Measurements from ENCODE around the gene TMEM178A.

TMEM178A gene

GRCh38 chr2:39743269-39743776 lies 77.6 kb downstream of the TMEM178A start:
- DNase-seq (ENCODE audit: low spot score): peak; percentile 3

- DNase-seq (ENCODE audit: low spot score): no peak
Measured at GRCh38 chr2:39755466-39755865, 89.7 kb downstream of the TMEM178A start.

- DNase-seq (ENCODE audit: low spot score): no peak
Measured at GRCh38 chr2:39757156-39757555, 91.4 kb downstream of the TMEM178A start.

GRCh38 chr2:39762448-39762847 lies 96.7 kb downstream of the TMEM178A start:
- DNase-seq (ENCODE audit: low spot score): no peak
